ENCODE data around the gene PHLDB1. TPM values are rescaled to one million over a fixed set of nuclear protein-coding genes. Genes with fewer than 3 reads are reported as not detected.
"Not testable (repeated sequence)": the region's sequence is repeated elsewhere in the genome, so short reads cannot be mapped to it uniquely, and the experiment has no call there.

Gene PHLDB1
- total RNA-seq, 1 donor from 2014 or later, result 63.1 TPM

DNA sequence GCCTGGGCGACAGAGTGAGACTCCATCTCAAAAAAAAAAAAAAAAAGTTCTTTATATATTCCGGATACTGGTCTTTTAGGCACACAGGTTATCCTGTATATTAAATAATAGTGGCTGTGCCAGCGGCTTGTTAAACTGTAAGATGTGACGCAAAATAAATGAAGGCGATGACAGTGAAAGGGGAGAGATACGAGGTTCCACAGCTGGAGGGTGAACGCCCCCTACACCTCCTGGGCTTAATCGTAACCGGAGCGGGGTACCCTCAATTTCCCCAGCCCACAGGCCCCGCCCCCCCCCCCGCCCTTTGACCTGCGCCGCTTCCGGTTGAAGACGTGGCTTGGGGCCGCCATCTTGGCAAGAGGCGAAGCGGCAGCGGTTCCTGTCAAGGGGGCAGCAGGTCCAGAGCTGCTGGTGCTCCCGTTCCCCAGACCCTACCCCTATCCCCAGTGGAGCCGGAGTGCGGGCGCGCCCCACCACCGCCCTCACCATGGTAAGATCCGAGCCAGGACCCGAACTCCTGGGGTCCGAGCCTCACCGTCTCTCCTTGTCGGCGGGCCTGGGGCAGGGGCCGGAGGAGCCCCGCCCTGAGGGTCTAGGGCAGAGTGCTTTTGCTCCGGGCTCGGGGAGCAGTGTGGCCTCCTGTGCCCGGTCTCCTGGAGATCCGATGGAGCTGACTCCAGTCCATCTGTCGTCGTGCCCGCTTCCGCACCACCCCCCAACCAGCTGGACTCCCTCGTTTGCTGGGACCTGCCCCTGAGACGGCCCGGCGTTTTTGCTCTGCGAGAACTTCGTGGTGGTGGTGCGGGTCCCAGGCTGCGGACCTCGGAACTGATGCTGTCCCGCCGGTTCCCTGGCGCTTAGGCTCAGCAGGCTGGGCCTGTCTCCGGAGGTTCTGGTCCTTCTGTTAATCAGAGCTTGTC lies 35.1 kb upstream of the PHLDB1 start, which contains the start of gene ARCN1:
Gene ARCN1, plus strand, starts transcription at position 349 of the 920 bp plus-strand sequence. Its CDS starts 139 bp downstream, at position 488.
- Mint-ChIP-seq H3K36me3 (peaks cover 4% of the 10 kb centered on the region), H3K4me3 (peak within 1 kb of the TSS; percentile 98), H3K27me3 (no peaks in the 10 kb centered on the region), H3K4me1 (ENCODE audit: unreplicated experiment) (peaks cover 35% of the 10 kb centered on the region), H3K27ac (peak within 1 kb of the TSS; percentile 98), H3K9me3 (no peaks in the 10 kb centered on the region)
- TF ChIP-seq, protein P1, sequence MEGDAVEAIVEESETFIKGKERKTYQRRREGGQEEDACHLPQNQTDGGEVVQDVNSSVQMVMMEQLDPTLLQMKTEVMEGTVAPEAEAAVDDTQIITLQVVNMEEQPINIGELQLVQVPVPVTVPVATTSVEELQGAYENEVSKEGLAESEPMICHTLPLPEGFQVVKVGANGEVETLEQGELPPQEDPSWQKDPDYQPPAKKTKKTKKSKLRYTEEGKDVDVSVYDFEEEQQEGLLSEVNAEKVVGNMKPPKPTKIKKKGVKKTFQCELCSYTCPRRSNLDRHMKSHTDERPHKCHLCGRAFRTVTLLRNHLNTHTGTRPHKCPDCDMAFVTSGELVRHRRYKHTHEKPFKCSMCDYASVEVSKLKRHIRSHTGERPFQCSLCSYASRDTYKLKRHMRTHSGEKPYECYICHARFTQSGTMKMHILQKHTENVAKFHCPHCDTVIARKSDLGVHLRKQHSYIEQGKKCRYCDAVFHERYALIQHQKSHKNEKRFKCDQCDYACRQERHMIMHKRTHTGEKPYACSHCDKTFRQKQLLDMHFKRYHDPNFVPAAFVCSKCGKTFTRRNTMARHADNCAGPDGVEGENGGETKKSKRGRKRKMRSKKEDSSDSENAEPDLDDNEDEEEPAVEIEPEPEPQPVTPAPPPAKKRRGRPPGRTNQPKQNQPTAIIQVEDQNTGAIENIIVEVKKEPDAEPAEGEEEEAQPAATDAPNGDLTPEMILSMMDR (conservative IDR thresholded peaks at IDR 0.05), result no peak
- peak; percentile 82 for DNase-seq (ENCODE audit: extremely low spot score, unreplicated experiment)

- Mint-ChIP-seq H3K27ac (peak overlapping the region; percentile 98), H3K4me1 (ENCODE audit: unreplicated experiment) (peaks cover 39% of the 10 kb centered on the region), H3K36me3 (peaks cover 4% of the 10 kb centered on the region), H3K4me3 (peak overlapping the region; percentile 98), H3K27me3 (no peaks in the 10 kb centered on the region), H3K9me3 (no peaks in the 10 kb centered on the region)
- DNase-seq (ENCODE audit: extremely low spot score, unreplicated experiment), result peak; percentile 51
- TF ChIP-seq, protein P1 (conservative IDR thresholded peaks at IDR 0.05), result no peak
Observed at GRCh38 chr11:118572981-118573550, 34.3 kb upstream of the PHLDB1 start.

DNA sequence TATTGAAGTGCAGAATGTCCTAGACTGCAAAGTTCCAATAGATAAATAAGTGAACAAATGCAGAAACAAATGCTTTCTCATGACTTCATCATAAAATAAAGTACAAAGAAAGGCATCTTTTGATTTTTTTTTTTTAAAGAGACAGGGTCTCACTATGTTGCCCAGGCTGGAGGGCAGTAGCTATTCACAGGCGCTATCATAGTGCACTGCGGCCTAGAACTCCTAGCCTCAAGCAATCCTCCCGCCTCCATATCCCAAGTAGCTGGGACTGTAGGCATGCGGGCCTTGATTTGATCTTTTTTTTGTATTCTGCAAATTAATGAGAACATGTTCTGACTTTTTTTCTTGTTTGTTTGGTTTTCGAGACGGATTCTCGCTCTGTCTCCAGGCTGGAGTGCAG lies 32.8 kb upstream of the PHLDB1 start:
- H3K4me1 Mint-ChIP-seq (ENCODE audit: unreplicated experiment), result peaks cover 39% of the 10 kb centered on the region
- H3K27me3 Mint-ChIP-seq, result no peaks in the 10 kb centered on the region
- H3K9me3 Mint-ChIP-seq, result no peaks in the 10 kb centered on the region
- H3K36me3 Mint-ChIP-seq, result peaks cover 4% of the 10 kb centered on the region
- peak overlapping the region; percentile 74 for H3K4me3 Mint-ChIP-seq
- no peak overlapping the region for H3K27ac Mint-ChIP-seq
- DNase-seq (ENCODE audit: extremely low spot score, unreplicated experiment), result no peak
- TF ChIP-seq, protein P1 (conservative IDR thresholded peaks at IDR 0.05), result no peak

- not testable (repeated sequence) for H3K27ac Mint-ChIP-seq; H3K4me3 Mint-ChIP-seq; H3K9me3 Mint-ChIP-seq; H3K36me3 Mint-ChIP-seq; DNase-seq (ENCODE audit: extremely low spot score, unreplicated experiment); H3K27me3 Mint-ChIP-seq
- H3K4me1 Mint-ChIP-seq (ENCODE audit: unreplicated experiment), result peaks cover 33% of the 10 kb centered on the region
Observed at GRCh38 chr11:118577995-118578394, 29.4 kb upstream of the PHLDB1 start.

- Mint-ChIP-seq H3K27ac (no peak overlapping the region), H3K4me3 (no peak overlapping the region), H3K27me3 (no peaks in the 10 kb centered on the region), H3K36me3 (peaks cover 20% of the 10 kb centered on the region), H3K9me3 (no peaks in the 10 kb centered on the region), H3K4me1 (ENCODE audit: unreplicated experiment) (peaks cover 10% of the 10 kb centered on the region)
- DNase-seq (ENCODE audit: extremely low spot score, unreplicated experiment), result no peak
- TF ChIP-seq, protein P1 (conservative IDR thresholded peaks at IDR 0.05), result no peak
Observed at GRCh38 chr11:118581057-118581456, 26.4 kb upstream of the PHLDB1 start.

- TF ChIP-seq, protein P1 (conservative IDR thresholded peaks at IDR 0.05), result no peak
- Mint-ChIP-seq H3K27me3 (no peaks in the 10 kb centered on the region), H3K4me1 (ENCODE audit: unreplicated experiment) (no peaks in the 10 kb centered on the region)
Observed at GRCh38 chr11:118587952-118588351, 19.5 kb upstream of the PHLDB1 start.

More at GRCh38 chr11:118587952-118588351, 19.5 kb upstream of the PHLDB1 start:
- Mint-ChIP-seq H3K4me3 (no peak overlapping the region), H3K36me3 (peaks cover 31% of the 10 kb centered on the region), H3K9me3 (no peaks in the 10 kb centered on the region), H3K27ac (no peak overlapping the region)
- no peak for DNase-seq (ENCODE audit: extremely low spot score, unreplicated experiment)

Measured in type B pancreatic cell (in vitro differentiated cells).